GM18873 (cell line): ENCODE measurements around the gene IL22RA1.

ENCODE experiments used
- ATAC-seq: cut with Tn5 transposase; IDR thresholded peaks from one replicate; pipeline ENCODE4 v1.9.1; 2021; ENCODE audit warnings: mild to moderate bottlenecking, moderate library complexity, moderate number of reproducible peaks; ENCODE audit not compliant: unreplicated experiment, low FRiP score

IL22RA1 gene

DNA sequence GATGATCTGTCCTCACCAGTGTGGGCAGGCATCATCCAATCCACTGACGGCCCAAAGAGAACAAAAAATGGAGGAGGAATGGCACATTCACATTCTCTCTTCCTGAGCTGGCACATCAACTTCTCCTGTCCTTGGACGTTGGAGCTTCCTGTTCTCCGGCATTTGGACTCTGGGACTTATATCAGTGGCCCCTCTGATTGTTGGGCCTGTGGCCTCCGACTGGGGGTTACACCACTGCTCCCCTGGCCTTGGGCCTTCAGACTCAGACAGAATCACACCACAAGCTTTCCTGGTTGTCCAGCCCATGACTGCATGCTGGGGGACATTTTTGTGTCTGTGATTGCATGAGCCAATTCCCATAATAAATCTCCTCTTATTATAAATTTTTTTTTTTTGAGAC, 24.1 kb upstream of the IL22RA1 start:
- ATAC-seq, result no peak

DNA sequence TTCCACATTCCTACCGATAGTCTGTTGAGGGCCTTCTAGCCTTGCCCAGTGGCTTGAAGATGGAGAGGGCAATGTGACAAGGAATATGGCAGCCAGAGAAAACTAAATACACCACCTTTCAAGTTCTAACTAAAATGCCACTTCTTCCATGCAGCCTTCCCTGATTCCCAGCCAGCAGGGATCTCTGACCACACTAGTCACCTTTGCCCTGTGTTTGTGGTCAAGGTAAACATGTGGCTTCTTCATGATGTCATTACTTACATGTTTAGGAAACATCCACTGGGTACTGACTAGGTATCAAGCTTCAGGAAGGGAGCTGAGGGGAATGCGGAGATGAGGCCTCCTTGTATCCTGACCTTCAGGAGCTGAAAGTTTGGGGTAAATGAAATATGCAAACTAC, 22.6 kb upstream of the IL22RA1 start:
- ATAC-seq, result no peak

DNA sequence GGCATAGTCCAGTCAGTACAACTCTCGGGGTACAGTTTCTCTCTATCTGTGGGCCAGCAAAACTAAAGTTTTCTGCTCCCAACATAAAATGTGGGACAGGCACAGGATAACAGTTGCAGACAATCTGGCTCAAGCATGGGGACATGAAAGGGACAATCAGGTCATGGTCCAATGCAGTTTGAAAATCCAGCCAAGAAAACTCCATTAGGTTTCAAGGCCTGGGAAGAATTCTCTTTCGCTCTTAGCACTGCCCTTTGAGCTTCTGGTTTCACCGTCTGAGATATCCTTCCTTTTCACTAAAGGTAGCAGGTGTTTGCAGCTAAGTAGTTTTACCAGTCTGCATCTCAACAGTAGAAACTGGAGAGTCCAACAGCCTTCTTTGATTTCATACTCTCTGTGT, 21.1 kb upstream of the IL22RA1 start:
- no peak for ATAC-seq

DNA sequence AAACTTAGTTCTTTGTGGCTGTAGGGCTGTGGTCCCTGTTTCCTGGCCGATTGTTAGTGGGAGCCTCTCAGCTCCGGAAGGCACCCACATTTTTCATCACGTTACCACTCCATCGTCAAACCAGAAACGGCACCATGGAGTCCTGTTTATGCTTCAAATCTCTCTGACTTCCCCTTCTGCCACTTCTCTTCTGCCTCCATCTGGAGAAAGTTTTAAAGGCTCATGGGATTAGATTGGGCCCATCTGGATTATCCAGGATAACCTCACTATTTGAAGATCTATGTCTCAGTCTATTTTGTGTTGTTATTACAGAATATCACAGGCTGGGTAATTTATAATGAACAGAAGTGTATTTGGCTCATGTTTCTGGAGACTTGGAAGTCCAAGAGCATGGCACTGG, 19.3 kb upstream of the IL22RA1 start:
- no peak for ATAC-seq

DNA sequence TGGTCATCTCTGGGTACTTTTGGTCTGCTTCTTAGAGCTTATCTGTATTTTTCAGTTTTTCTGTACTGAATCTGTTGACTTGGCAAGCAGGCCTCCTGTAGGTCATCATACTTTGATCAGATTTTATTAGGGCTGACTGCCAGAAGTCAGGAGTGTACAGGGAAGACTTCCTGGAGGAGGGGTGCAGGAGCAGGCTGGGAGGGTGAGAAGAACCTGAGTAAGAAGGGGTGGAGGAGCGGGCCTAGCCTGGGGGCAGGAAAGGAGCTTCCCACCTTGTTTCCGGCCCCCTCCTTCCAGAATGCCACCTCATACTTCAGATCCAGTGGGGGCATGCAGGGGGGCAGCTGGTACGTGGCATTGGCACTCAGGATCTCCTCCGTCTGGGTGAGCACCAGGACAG, 18.3 kb upstream of the IL22RA1 start:
- ATAC-seq, result no peak

DNA sequence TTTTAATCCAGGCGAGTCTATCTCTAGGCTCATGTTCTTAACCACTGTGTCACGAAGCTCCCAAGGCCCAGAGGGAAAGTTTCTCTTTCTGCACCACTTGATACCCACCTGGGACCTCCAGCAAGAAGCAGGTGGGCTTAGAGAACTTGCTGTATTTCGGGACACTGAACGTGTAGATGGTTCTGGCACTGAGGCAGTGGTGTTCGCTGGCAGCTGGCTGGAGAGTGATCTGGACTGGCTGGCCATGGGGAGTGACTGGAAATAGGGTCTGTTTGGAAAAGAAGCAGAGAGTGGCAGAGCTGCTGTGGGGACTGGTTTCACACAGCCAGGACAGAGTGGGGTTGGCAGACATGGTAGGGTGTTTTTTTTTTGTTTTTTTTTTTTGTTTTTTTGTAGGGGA, 16.4 kb upstream of the IL22RA1 start:
- ATAC-seq, result no peak

DNA sequence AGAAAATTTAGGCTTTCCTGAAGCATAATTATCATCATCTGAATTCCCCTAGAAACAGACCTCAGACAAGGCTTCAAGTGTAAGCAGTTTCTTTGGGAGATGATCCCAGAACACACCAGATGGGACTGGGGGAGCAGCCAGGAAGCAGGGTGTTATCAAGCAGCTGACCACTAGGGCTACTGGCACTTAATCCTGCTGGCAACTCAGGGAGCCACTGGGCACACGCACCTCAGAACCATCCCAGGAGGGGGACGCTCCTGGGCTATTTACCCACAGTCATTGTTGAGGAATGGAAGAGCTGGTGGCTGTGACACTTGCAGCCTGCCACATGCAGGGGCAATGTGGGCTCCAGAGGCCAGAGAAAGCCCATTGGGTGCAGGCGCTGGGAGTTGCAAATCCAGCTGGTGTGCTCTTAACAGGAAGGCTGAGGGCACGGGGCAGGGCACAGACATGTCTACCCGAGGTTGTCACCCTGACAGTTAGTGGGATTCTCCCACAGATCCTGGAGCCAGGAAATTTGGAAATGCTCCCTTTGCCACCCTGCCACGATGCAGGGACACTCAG, 15.1 kb upstream of the IL22RA1 start:
- no peak for ATAC-seq

DNA sequence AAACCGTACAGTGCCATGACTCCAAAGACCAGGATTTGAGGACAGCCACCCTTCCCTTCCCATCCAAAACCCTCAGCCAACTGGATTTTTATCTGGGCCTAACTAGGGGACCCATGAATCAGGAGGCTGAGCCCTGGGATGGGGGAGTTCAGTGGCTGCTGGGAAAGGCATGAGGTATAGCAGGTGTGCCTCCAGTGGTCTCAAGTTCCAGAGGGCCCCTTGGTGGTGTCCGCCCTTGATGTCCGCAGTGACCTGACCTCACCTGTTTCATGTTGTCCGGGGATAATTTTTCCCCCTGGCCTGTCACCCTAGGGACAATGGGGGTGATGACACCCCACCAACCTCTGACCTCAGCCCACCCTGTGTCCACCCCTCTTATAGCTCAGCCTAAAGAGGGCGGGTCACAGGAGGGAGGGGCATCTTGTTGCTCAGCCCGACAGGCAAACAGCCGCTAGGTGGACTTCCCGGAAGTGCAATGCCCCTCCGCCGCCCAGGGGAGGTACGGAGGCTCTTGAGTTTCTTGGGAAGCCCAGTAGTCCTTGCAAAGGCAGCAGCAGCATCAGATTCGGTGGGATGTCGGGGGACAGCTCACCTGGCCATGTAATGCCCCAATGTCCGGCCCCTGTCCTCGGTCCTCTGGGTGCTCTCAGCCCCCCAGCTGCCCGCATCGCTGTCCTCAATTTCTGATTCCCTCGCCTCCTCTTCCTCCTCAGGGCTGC, 13.8 kb upstream of the IL22RA1 start:
- no peak for ATAC-seq

DNA sequence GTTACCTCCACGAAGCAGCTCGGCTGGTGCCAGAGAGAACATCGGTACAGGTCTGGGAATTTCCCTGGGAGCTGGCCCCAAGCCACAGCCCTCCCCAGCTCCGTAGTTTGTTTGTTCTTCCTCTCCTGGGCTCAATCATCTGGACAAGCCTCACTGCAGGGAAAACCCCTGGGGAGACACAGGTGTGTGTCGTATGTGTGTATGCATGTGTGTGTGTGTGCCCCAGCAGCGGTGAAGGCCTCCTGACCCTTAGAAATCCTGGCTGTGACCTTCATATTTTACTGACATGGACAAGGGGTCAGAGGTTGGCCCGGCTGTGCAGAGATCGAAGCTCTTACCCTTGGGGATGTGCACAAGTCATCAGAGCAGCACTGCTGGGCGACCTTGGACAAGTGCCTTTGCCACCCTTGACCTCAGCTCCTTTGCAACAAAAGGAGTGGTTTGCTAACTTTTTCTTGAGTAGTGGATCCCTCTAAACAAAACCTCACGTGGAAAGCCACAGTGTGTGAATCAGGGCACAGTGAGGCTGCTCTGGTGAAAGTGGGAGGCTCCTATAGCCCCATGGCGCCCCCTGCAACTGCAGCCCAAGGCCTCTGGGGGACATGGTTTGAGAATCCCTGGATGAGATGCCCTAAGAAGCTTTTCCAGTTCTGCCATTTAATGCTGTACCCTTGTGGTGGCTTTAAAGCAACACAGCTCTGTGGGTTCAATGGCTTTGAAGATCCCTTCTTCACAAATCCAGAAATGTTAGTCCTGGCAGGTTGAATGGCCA, 12.3 kb upstream of the IL22RA1 start:
- ATAC-seq, result no peak

DNA sequence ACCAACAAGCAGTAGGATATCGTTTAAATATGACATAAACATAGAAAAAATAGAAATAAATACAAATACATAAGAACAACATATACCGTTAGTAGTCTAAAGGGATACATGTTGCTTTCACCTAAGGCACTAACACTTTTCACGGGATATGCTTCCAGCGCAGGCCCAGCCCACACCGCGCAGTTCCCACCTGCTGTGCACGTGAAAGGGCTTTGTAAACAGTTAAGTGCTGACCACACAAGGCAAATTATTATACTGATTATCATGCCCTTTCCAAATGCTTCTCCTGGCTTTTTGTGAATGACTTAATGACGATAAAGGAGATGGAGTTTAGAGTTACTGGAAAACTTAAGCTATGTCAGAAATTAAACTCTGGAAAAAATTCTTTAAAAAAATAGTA, 11.3 kb upstream of the IL22RA1 start:
- ATAC-seq, result no peak

DNA sequence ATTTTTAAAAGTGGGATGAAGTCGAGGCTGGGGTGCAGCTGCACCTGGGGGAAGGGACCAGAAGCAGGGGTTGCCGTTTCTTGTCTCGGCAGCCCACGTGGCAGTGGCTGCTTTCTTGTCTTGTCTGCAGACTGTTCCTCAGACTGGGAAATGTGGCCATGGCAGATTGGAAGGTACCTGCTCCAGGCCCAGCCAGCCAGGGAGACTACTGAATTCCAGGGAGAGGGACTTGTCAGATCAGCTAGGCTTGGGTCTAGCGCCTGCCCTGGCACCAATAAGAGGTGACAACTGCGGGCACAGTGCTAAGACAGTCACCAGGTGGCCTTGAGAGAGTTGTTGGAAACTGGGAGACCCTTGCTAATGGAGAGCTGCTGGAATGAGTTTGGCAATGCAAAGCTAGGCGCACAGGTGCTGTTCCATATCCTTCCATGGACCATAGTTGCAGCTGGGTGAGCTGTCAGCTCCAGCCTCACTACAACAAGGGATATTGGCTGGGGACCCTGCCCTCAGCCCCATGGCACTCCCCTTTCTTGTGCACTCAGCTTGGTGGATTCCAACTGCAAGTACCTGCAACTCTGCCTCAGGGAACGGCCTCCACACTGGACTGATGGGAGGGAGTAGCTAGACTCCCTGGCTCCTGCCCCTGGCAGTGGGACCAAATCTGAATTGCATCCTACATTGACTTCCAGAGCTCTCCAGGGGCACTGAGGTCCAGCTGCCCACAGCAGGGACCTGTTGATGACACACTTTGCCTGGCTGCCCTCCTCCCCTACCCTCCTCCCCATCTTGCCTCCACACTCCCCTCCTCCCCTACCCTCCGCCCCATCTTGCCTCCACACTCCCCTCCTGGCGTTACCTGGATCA, 9.9 kb upstream of the IL22RA1 start:
- ATAC-seq, result no peak

DNA sequence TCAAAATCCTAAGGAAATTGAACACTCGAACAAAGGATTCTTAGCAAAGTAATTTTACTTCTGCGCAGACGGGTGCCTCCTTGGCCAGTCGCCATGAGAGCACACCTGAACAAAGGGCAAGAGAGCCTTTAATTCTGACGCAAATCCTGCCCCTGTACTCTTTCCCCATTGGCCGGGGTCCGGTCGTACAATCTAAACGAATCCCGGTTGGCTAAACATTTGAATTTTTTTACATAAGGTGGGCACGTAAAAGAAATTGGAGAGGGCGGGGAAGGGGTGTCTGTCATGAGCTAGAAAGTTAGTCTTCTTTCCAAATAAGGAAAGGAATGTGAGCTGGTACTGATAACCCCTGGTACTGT, 8.2 kb upstream of the IL22RA1 start:
- ATAC-seq, result no peak

DNA sequence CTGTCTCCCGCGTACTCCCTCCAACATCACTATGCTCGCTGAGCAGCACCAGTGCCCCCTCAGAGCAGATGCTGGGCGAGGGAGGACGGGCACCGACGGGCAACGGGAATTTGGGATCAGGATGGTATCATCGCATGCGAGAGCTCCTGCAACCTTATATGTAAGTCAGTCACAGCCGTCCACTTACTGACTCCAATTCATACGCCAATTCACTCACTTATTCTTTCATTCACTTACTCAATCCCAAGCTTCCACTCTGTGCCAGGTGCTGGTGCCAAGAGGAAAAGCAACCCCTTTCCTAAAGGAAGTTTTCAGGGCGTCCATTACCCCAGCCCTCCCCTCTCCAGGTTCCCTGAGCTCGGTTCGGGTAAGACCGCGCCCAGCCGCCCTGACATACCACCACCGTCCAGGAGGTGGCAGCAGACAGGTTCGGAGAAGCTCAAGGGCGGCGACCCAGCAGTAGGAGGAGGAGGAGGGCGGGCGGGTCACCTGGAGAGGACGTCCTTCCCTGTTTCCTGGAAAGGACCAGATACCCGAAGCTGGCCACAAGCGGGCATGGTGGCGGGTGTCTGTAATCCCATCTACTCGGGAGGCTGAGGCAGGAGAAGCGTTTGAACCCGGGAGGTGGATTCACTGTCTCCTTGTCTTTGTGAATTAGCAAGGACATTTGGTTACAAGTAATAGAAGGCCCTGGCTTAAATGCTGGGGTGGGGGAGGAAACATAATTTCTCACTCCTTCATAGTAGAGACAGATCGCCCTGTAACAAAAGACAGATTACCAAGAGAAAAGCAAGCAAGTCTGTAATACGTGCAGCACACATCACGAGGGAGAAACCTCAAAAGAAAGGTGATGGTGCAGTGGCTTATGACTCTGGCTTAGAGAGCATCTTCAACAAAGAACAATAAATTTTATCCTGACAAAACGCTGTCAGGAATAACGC, 7.6 kb upstream of the IL22RA1 start:
- no peak for ATAC-seq

DNA sequence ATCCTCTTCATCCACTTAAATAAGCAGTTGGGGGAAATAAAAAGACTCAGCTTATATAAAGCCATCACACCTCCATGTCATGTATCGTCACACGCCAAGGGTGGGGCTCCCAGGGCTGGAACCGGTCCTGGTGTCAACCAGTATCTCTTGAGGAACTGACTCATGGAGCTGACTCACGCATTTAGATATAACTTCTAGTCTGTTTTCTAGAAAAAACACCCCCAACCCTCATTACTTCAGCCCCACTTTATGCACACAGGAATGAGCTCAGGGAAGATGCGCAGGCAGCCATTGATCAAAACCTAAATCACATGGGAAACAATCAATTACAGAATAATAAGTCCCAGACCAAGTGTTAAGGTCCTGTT, 6.9 kb upstream of the IL22RA1 start:
- no peak for ATAC-seq

DNA sequence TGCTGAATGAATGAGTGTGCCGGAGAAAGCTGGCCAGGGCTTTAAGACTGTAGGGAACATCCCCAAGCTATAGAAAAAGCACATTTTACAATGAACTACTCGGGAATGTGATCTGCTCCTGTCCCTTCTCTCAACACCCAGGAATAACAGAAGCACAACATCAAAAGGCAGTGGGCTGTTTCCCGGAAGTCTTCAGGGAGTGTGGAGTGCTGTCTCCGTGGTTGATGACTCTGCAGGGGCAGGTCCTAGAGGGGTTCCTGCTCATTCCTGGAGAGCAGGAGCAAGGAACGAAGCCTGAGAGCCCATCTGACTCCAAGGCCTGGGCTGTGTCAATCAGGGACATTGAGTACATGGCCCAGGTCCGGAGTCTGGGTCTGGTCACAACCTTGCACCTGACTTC, 4.9 kb upstream of the IL22RA1 start:
- ATAC-seq, result no peak

DNA sequence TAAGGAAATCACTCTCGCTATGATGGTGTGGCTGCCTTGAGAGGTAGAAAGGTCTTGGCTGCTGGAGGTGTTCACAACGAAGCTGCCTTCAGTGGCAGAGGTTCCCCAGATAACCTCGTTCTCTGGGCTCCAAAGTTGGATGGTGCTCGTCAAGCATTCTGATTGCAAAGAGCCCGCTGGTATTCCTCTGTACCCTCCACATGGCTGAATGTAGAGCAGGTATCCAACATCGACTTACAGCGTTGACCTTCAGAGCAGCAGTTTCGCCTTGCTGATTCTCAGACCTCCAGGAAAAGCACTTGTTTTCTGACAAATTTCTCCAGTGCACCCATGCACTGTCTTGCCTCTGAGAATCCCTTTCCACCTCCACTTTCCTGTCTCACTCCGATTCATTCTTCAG, 4.3 kb upstream of the IL22RA1 start:
- ATAC-seq, result no peak

DNA sequence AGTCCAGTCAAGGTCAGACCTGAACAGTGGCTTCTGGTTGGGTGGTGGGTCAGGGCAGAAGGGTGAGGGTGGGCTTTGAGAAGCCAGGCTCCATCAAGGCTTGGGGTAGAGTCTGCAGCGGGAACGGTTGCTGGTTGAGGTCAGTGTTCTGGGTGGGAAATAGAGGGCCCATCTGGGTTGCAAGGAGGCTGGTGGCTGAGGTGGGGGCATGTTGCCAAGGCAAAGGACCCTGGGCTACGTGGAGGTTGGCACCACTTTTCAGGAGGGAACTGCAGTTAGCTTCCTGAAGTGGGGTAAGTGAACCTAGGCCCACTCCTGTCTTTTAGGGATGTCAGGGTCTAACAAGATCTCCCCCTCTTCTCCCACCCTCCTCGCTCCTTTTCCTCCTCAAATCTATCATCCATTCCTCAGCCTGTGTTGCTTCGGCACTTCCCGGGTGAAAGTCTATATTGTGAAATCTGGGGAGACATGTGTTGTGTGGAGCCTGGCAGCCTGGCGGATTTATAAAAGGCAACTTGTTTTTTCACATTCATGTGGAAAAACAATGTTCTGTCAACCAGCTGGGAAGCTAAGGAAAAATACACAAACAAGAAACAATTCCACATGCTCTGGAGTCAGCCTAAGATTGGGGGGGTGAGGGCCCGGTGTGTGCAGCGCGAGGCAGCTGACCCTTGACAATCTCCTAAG, 1.5 kb downstream of the IL22RA1 start:
- ATAC-seq, result no peak

DNA sequence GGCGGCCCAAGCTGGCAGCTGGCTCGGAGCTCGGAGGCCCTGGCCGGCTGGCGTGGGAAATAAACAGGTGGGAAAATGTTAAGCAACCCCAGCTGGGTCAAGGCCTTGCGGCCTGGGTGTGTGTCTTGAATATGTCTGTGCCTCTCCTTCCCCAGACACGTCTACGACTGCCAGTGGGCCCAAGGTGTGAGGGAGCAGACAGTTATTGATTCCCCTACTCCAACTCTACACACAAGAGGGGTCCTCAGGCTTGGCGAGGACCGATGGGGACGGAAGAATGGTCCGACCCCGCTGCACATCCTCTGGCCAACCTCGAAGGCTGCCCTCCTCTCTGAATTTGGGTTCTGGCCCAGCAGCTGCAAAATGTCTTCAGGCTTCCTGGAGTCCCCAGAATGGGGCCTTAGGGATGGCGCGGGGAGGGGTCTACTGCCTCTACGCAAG, 2.2 kb downstream of the IL22RA1 start:
- ATAC-seq, result no peak

DNA sequence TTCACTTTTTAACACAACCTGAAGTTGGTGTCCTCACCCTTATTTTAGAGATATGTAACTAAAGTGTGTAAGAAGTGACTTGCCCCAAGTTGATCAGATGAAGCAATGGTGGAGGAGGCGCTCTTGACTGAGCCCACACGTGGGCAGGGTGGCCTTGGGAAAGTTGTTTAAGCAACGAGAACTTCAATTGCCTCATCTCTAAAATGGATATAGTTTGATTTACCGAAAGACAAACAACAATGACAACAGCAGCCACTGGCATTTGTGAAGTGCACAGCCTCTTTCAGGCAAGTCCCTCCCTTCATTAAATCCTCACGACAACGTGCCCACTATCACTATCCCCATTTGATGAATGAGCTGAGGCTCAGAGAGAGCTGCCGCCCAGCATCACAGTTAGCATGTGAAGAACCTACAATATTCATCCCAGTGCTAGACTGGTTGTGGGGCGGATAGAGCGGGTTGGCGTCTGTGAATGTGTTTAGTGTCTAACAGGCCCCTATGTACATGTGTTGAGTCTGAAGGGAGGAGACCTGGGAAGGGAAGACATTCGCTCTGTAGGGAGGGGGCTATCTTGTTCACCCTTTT, 3.0 kb downstream of the IL22RA1 start:
- ATAC-seq, result no peak
